ENCODE results near the gene FIGN.

Gene FIGN

GRCh38 chr2:163658556-163658955 lies 77.3 kb downstream of the FIGN start:
- no peak for DNase-seq

- DNase-seq: no peak
Observed at GRCh38 chr2:163657281-163657656, 78.5 kb downstream of the FIGN start.

GRCh38 chr2:163656622-163657280 lies 79.1 kb downstream of the FIGN start:
- DNase-seq: no peak

- DNase-seq: no peak
Observed at GRCh38 chr2:163655667-163656066, 80.1 kb downstream of the FIGN start.

GRCh38 chr2:163652751-163653150 lies 83.1 kb downstream of the FIGN start:
- no peak for DNase-seq

- DNase-seq: no peak
Observed at GRCh38 chr2:163649080-163649479, 86.7 kb downstream of the FIGN start.

GRCh38 chr2:163647300-163647699 lies 88.5 kb downstream of the FIGN start:
- DNase-seq: no peak

GRCh38 chr2:163646687-163647086 lies 89.1 kb downstream of the FIGN start:
- no peak for DNase-seq

- DNase-seq: no peak
Observed at GRCh38 chr2:163644238-163644637, 91.6 kb downstream of the FIGN start.

- DNase-seq: no peak
Observed at GRCh38 chr2:163641986-163642385, 93.8 kb downstream of the FIGN start.

GRCh38 chr2:163640542-163641193 lies 95.1 kb downstream of the FIGN start:
- no peak for DNase-seq

GRCh38 chr2:163637871-163638270 lies 97.9 kb downstream of the FIGN start:
- DNase-seq: no peak

- DNase-seq: no peak
Observed at GRCh38 chr2:163633291-163633690, 102.5 kb downstream of the FIGN start.

GRCh38 chr2:163630836-163631235 lies 105.0 kb downstream of the FIGN start:
- no peak for DNase-seq

- DNase-seq: no peak
Observed at GRCh38 chr2:163626639-163627109, 109.1 kb downstream of the FIGN start.

GRCh38 chr2:163626208-163626607 lies 109.6 kb downstream of the FIGN start:
- DNase-seq: no peak

GRCh38 chr2:163625632-163626031 lies 110.2 kb downstream of the FIGN start:
- no peak for DNase-seq

GRCh38 chr2:163621445-163622004 lies 114.3 kb downstream of the FIGN start:
- no peak for DNase-seq

GRCh38 chr2:163617517-163617916 lies 118.3 kb downstream of the FIGN start:
- DNase-seq: no peak

- DNase-seq: no peak
Observed at GRCh38 chr2:163613266-163613731, 122.5 kb downstream of the FIGN start.

- DNase-seq: no peak
Observed at GRCh38 chr2:163612332-163612731, 123.5 kb downstream of the FIGN start.

GRCh38 chr2:163611557-163611906 lies 124.3 kb downstream of the FIGN start:
- no peak for DNase-seq

- DNase-seq: no peak
Observed at GRCh38 chr2:163610817-163611556, 124.8 kb downstream of the FIGN start.

GRCh38 chr2:163607630-163608029 lies 128.2 kb downstream of the FIGN start:
- no peak for DNase-seq

Measured in stimulated activated naive CD4-positive, alpha-beta T cell (primary cell).